ENCODE measurements around the gene FXYD7. TPM values are rescaled to one million over a fixed set of nuclear protein-coding genes. Genes with fewer than 3 reads are reported as not detected.

Gene FXYD7
- total RNA-seq, 2 donors from 2014 or later, result not detected

GRCh38 chr19:35133826-35134225, 9.2 kb upstream of the FXYD7 start:
- no peak for DNase-seq (ENCODE audit: low spot score)
- peaks cover 0 to 50% of the 10 kb centered on the region in 2 donors for H3K4me1 ChIP-seq

GRCh38 chr19:35134601-35135242, 8.3 kb upstream of the FXYD7 start, which contains the start of gene LGI4:
LGI4 (minus strand) TSS chr19:35135059; CDS start chr19:35134680, 379 bp downstream.
- no peaks in the 10 kb centered on the region for H3K9me3 ChIP-seq
- H3K27me3 ChIP-seq, result no peaks in the 10 kb centered on the region
- H3K27ac ChIP-seq, result peak within 1 kb of the TSS; percentile 81 to 82
- H3K4me1 ChIP-seq, result peaks cover 0 to 59% of the 10 kb centered on the region in 2 donors
- no peaks in the 10 kb centered on the region for H3K36me3 ChIP-seq
- DNase-seq (ENCODE audit: low spot score), result no peak
- TF ChIP-seq, protein P1, sequence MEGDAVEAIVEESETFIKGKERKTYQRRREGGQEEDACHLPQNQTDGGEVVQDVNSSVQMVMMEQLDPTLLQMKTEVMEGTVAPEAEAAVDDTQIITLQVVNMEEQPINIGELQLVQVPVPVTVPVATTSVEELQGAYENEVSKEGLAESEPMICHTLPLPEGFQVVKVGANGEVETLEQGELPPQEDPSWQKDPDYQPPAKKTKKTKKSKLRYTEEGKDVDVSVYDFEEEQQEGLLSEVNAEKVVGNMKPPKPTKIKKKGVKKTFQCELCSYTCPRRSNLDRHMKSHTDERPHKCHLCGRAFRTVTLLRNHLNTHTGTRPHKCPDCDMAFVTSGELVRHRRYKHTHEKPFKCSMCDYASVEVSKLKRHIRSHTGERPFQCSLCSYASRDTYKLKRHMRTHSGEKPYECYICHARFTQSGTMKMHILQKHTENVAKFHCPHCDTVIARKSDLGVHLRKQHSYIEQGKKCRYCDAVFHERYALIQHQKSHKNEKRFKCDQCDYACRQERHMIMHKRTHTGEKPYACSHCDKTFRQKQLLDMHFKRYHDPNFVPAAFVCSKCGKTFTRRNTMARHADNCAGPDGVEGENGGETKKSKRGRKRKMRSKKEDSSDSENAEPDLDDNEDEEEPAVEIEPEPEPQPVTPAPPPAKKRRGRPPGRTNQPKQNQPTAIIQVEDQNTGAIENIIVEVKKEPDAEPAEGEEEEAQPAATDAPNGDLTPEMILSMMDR (IDR thresholded peaks at IDR 0.05), result no peak
- peak within 1 kb of the TSS; percentile 31 to 50 for H3K4me3 ChIP-seq

More at GRCh38 chr19:35133826-35134225, 9.2 kb upstream of the FXYD7 start:
- Histone ChIP-seq H3K36me3 (no peaks in the 10 kb centered on the region), H3K9me3 (no peaks in the 10 kb centered on the region), H3K27me3 (no peaks in the 10 kb centered on the region), H3K4me3 (peak overlapping the region; percentile 31 to 50), H3K27ac (peak overlapping the region; percentile 81 to 82)
- TF ChIP-seq, protein P1 (IDR thresholded peaks at IDR 0.05), result no peak

- H3K4me3 ChIP-seq, result peak overlapping the region; percentile 31 to 50
- H3K27ac ChIP-seq, result peak overlapping the region; percentile 81 to 82
- DNase-seq (ENCODE audit: low spot score), result peak; percentile 78
- peaks cover 0 to 65% of the 10 kb centered on the region in 2 donors for H3K4me1 ChIP-seq
- H3K36me3 ChIP-seq, result no peaks in the 10 kb centered on the region
- TF ChIP-seq, protein P1 (IDR thresholded peaks at IDR 0.05), result peak; percentile 89 to 97
- no peaks in the 10 kb centered on the region for H3K27me3 ChIP-seq
- H3K9me3 ChIP-seq, result no peaks in the 10 kb centered on the region
These were observed 7.6 kb upstream of the FXYD7 start for GRCh38 chr19:35135389-35135909.

DNA sequence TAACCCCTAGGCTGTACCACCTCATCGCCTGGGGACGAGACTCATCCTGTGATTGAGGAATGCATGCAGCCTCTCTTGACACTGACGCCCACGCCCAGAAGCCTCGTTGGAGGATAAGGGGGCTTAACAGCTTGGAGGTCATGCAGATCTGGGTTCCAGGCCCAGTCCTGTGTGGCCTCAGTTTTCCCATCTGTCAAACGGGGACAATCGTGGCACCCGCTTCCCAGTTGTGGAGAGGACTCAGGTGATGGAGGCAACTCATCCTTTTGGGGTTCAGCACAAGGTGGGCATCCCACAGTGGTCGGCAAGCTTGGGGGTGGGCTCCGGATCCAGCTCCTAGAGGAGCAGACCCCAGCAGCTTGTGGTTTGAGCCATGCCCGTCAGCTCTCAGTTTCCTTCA, 6.8 kb upstream of the FXYD7 start:
- TF ChIP-seq, protein P1 (IDR thresholded peaks at IDR 0.05), result no peak
- no peak for DNase-seq (ENCODE audit: low spot score)
- Histone ChIP-seq H3K36me3 (no peaks in the 10 kb centered on the region), H3K4me3 (no peak overlapping the region), H3K9me3 (no peaks in the 10 kb centered on the region), H3K27ac (no peak overlapping the region), H3K27me3 (no peaks in the 10 kb centered on the region), H3K4me1 (peaks cover 0 to 66% of the 10 kb centered on the region in 2 donors)

DNA sequence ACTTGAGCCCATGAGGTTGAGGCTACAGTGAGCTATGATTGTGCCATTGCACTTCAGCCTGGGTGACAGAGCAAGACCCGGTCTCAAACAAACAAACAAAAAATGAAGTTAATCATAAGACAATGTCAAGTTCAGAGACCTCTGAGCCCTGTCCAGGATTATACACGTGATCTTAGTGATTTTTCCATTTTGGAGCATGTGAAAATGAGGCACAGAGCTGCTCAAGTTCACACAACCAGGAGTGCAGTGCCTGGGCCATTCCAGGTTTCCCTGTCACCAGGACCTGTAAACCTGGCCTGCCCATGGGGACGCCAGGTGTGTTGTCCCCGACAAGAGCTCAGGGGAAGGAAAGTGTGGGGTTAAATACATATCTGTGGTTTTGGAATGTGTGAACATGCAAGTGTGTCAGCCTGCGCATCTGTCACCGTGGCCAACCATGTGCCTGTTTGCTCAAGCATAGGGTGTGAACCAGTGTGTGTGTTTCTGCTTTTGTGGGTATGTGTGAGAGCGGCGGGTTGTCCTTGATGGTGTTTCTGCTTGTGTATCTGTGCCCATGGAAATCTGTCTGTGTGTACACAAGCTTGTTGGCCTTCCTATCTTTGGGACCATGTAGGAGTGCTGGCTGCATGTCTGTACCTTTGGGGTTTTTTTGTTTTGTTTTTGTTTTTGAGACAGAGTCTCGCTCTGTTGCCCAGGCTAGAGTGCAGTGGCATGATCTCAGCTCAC, 5.9 kb upstream of the FXYD7 start:
- DNase-seq (ENCODE audit: low spot score), result no peak
- Histone ChIP-seq H3K36me3 (no peaks in the 10 kb centered on the region), H3K4me1 (peaks cover 0 to 75% of the 10 kb centered on the region in 2 donors), H3K27ac (peak overlapping the region; percentile 95), H3K27me3 (no peaks in the 10 kb centered on the region), H3K4me3 (no peak overlapping the region), H3K9me3 (no peaks in the 10 kb centered on the region)
- TF ChIP-seq, protein P1 (IDR thresholded peaks at IDR 0.05), result no peak
